GM18868 (cell line): ENCODE data around the gene NCS1.

Experiments used
- ATAC-seq: cut with Tn5 transposase; IDR thresholded peaks from one replicate; pipeline ENCODE4 v1.9.1; 2021; ENCODE audit warnings: mild to moderate bottlenecking, moderate library complexity; ENCODE audit not compliant: unreplicated experiment

The NCS1 gene

DNA sequence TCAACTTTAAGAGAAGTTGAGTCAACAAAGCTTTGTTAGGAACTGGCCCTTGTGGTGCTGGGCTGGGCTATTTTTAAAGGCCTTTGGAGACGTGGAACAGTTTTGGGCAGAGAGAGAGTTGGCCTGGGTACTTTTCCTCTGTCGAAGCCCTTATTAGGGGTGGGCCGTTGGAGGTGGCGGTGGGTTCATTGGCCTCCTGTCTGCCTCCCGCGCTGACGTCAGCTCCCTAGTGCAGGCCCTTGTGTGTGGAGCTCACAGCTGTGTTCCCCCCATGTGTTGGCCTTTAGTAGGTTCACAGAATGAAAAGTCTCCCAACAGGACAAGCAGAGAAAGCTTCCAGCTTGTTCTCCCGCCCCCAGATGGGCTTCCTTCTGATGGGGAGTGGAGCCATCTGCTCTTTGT lies 2.7 kb downstream of the NCS1 start:
- ATAC-seq, result no peak

DNA sequence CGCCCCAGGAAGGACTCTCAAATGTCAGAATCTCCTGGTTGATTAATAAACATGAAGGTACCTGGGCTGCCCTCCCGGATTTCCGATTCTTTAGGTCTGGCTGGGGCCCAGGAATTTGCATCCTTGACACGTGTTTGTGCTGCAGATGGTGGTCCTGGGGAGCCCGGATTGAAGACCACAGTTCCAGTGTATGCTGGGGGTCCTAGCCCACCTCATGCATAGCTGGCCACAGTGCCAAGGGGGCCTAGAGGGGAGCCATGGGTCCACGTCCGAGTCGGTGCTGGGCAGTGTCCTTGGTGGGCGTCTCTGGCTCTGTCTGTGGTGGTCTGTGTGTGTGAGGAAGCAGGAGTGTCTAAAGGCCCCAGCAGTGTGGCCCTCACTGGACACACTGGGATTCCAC lies 3.2 kb downstream of the NCS1 start:
- ATAC-seq, result no peak

DNA sequence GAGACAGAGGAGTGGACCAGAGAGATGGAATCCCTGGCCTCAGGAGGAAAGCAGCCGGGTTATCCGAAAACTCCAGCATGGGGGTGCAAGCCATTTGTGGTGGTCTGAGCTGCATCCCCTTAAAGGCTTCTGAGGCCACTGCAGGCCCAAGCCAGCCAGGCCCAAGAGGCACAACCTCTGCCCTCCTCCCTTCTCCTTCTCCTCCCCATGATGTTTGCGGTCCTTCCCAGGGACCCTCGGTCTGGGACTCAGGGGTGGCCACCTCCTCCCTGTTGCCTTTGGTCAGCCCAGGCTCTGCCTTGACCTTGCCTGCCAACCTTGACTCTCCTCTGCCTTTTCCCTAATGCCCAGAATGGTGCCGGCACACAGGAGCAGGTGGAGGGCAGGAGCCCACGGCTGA lies 4.6 kb downstream of the NCS1 start:
- ATAC-seq, result no peak

DNA sequence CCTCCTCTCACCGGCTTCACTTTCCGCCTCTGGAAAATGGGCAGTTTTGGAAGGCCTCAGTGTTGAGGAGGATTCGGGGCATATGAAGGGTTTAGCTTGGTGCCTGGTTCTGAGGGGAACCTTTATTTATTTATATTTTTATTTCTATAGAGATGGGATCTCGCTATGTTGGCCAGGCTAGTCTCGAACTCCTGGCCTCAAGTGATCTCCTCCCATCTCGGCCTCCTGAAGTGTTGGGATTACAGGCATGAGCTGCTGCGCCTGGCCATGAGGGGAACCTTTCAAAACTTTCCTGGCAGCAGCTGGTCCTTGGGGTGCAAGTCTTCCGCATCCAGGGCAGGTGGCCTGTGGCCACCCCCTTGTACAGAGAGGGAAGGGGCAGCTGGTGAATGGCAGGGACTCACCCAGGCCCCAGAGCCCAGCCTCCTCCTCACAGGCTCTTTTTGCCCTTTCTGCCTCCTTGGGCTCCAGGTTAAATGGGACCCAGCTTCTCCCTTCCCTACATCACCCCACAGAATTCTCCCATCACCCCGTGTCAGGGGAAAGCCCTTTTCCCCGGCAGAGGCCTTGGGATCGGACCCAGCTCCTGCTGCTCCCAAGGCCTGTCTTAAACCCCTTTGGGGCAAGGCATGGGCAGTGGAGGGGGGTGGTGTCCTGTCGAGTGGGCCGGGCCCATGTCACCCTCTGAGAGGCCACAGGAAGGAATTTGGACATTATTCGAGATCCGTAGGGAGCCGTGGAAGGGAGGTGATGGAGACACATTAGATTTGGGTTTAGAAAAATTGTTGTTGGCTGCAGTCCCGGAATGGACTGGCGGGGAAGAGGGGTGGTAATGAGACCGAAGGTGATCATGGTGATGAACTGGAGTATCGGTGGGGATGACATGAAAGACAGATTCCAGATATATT lies 5.9 kb downstream of the NCS1 start:
- no peak for ATAC-seq

DNA sequence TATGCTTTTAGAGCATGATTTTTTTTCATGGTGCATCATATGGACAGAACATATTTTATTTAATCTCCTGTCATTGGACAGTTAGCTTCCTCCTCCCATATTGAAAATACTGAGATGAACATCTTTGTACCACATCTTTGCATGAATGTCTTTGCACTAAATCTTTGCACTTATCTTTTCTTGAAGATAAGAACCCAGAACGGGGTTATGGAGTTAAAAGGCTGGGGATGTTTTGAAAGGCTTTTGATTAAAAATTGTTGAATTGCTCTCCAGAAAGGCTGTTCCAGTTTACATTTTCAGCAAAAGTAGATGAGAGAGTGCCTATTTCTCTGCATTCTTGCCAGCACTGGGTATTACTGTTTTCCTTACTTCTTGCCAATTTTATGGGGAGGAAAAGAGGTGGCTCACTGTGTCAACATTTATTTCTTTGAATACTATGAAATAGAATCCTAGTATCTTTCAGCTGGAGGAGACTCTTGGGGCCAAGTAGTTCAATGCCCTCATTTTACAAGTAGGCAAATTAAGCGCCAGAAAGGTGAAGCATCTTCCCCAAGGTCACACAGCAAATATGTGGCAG lies 7.2 kb downstream of the NCS1 start:
- ATAC-seq, result no peak

DNA sequence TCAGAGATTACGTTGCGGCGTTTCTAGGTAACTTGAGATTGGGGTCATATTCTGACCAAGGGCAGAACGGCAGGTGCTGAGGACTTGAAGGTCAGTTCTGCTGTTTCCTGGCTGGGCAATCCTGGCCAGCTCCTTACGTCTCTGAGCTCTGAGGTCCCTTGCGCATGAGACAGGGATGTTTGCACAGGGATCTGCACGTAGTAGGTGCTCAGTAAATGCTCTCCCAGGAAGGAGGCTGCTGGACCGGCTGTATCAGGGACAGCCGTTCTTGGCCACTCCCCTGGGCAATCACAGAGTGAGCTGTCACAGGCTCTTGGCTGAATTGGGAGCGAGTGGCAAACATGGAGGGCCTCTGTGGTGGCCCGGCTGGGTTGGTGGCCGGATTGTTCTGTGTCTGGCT lies 8.3 kb downstream of the NCS1 start:
- no peak for ATAC-seq

DNA sequence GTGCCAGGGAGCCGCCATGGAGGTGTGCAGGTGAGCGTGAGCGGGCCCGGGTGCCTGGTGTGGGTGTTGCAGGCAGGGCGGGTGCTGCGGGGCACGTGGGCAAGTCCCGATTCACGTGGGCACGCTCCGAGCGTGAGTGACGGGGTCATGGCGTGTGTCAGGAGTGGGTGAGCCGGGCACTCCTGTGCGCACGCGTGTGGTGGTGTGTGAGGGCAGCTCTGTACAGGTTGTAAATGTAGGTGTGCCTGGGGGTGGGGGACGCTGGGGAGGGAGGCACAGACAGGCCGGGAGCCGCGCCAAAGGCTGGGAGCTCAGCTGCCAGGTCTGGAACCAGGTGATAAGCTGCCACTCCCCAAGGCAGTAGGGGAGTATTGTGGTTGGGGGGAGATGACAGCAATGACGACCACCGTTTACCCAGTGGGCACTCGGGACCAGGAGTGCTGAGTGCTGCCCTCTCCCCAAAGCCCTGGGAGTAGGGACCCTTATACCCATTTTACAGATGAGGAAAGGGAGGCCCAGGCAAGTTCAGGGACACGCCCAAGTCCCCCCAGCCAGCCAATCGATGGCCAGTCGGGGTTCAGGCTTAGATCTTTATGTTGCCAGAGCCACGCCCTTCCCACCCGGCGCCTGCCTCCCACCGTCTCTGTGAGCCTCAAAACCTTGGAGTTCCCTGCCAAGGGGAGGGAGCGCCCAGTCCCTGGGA lies 9.6 kb downstream of the NCS1 start:
- no peak for ATAC-seq

DNA sequence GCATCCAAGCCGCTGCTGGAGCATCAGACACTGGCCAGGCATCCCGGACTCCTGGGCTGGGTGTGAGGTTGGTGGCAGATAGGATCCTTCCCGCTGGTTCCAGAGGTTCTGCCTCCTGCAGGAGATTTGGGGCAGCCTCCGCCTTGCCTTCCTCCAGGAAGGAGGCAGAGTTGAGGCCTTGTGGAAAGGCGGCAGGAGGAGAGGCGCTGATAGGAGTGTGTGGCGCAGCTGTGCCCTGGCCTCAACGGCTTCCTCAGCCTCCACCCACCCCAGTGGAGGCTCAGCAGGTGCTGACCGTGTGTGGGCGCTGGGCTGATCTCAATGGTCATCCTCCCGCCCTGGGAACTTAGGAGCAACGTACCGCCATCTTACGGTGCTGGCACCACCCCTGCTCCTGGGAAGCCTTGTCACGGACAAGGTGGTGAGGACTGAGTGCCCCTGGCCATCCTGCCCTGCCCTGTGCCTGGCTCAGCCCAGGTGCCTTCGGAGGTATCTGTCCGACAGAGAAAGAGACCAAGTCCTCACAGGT lies 10.2 kb downstream of the NCS1 start:
- no peak for ATAC-seq

DNA sequence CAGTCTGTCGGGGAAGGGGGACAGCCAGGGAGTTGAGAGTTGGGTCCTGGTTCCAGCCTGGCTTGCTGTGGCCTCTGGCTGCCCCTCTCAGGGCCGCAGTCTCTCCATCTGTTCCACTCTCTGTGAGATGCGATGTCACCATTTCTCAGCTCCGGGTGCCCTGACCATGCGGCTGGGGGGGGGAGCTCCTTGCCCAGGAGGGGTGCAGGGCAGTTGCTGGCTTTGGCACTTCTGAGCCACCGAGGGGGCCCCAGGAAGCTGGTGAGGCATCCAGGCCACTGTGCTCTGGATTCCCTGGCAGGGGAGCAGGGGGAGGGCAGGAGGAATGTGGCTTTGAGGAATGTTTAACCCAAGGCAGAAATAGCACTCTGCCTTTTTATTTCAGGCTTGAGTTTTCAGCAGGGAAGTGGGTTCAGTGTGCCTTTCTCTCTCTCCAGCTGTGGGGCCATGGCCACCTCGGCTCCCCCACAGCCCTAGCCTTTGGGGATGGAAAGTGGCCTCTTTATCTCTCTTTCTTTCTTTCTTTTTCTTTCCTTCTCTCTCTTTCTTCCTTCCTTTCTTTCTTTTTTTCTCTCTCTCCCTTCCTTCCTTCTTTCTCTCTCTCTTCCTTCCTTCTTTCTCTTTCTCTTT lies 11.0 kb downstream of the NCS1 start:
- no peak for ATAC-seq

DNA sequence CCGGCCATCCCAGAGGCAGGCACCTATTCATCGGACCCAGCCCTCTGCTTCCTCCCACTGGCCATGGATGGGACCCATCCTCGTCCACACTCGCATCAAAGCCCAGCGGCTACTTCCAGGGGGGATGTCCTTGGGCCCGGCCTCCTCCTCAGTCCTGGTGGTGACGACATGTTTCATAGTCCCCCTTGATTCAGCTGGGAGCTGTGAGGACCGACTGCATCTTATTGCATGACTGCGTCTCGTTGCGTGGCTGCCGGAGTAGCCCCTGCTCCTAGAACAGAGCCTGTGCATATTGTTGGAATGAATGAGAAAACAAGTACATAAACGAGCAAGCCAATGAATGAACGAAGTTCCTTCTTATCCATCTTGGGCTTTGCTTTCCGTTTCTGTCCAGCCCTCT lies 12.8 kb downstream of the NCS1 start:
- ATAC-seq, result no peak

DNA sequence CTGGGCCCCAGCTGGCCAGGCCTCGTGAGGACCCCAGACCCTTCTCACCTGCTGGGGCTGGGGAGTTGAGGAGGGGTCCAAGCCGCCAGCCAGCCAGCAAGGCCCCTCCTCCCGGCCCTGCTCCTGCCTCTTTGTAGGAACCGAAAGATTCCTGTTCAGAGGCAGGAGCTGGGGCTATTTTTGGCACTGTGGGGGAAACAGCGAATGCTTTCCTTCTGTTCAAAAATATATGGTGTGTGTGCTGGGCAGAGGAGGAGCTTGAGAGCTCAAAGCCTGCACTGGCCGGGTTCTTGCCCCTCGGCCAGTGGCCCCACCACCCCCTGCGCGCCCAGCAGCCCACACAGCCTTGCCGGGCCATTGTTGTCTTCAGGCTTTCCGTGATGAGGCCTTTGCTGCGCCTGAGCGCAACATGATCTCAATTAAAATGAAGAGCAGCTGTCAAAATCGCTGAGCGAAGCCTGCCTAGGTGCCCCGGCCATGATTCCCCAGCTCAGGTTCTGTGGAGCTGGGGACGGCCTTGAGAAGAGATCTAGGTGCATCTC lies 13.4 kb downstream of the NCS1 start:
- ATAC-seq, result no peak

DNA sequence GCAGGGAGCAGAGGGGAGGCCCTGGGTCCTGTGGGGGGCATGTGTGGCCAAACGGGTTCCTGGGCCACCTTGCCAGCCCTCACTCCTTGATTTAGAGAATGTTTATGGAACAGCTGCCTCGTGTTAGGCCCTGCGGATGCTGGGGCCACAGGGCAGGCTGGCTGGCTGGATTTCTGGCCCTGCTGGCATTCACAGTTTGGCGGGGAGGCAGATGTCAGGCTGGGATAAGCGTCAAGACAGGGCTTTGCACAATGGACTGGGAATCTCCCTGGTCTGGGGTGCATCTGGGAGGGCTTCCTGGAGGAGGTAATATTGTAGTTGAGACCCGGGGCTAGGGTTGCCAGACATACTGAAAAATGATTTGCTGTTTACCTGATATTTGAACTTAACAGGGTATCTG lies 13.8 kb downstream of the NCS1 start:
- ATAC-seq, result no peak

DNA sequence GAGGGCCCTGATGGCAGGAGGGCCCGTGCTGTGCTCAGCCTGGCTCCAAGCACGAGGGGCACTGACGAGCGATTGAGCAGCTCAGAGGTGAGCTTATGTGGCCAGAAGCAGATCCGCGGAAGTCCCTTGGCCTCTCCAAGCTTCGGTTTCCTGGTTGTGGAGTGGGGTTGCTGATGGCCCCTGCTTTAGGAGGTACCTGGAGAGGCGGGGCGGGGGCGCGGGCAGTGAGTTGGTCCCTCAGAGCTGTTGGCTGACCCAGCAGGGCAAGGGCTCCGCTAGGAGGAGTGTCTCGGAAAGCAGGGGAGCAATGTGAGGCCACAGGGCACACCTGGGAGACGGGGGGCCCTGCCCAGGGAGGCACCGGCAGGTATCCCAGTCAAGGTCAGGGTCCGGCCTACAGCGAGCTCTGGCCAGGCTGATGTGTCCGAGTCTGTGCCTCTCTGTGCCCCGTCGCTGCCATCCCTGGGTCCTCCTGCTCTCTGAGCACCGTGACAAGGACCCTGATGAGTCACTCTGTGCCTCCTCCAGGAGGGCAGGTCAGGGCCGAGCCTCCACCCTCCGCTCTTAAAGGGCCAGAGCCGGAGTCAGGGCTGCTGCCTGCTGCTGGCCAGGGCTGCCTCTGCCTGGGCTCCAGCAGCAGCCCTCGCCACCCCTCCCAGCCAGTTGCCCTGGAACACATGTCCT lies 14.8 kb downstream of the NCS1 start:
- ATAC-seq, result no peak

DNA sequence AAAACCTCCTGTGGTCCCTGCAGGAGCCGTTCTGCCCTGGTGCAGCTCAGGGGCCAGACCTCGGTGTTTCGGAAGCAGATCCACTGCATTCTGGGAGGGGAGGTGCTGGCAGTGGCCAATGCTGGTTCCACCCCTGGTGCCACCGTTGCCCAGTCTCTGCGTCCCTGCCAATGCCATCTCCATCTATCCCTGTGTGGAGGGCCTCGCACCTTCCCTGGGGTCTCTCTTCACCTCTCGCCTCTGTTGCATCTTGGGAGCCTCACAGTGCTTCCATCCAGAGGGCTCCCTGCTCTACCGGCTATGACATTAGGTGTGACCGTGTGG lies 15.3 kb downstream of the NCS1 start:
- no peak for ATAC-seq

DNA sequence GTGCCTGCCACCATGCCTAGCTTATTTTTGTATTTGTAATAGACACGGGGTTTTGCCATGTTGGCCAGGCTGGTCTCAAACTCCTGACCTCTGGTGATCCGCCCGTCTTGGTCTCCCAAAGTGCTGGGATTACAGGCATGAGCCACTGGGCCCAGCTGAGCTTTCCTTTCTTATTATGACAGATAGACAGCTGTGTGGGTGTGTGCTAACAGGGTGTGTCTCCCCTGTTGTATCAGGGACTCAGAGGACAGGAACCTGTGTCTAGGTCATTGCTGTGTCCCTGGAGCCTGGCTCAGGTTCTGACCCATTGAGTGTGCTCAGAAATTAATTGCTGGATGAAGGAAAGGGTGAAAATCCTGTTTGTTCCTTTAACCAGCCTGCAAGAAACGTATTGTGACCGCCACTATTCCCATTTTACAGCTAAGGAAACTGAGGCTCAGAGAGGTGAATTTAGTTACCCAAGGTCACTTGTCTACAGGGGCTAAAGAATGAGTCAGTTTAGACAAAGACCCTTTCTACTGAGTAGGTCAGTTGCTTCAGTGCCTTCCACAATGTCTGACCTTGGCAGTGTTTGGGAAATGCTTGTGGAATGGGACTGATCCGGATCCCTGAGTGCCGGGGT lies 16.8 kb downstream of the NCS1 start:
- no peak for ATAC-seq

DNA sequence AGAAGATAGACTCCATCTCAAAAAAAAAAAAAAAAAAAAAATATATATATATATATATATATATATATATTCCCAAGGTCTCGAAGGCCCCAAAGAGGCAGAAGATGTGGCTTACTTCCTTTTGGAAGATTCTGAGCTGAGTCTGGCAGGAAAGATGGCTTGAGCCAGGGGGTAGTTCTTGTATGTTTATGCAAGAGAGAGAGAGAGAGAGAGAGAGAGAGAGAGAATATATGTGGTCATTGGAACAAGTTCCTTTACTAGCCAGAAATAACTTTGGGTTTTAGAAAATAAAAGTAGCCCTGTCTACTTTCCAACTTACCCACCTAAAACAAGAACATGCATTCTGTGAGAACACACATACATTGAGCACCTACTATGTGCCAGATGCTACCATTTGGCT lies 17.6 kb downstream of the NCS1 start:
- no peak for ATAC-seq

DNA sequence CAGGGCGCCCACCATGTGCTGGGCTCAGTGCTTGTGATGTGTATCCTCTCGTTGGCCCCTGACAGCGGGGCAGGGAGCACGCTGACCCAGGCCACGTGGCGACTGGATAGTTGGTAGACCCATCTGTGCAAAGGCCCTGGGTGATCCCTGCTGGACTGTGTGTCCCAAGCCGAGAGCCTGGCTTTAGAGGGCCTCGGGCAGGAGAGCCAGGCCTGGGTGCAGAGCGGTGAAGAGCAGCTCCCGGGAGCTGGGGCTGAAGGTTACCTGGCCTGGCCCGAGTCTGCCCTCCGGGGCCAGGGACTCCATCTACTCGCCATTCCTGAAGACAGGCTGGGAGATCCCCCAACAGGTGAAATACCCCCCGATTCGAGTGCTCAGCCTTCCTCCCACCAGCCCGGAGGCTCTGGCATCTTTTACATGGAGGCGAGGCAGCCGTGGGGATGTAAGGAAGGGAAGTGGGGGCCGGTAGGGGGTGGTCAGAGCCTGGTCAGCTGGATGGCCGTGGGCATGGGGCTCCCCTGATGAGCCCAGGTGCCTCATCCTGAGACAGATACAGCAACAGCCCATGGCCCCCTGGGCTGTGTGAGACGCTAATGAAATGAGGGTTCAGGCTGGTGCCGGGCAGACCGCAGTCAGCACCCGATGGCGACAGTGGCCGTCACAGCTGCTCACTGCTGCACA lies 19.0 kb downstream of the NCS1 start:
- ATAC-seq, result no peak

DNA sequence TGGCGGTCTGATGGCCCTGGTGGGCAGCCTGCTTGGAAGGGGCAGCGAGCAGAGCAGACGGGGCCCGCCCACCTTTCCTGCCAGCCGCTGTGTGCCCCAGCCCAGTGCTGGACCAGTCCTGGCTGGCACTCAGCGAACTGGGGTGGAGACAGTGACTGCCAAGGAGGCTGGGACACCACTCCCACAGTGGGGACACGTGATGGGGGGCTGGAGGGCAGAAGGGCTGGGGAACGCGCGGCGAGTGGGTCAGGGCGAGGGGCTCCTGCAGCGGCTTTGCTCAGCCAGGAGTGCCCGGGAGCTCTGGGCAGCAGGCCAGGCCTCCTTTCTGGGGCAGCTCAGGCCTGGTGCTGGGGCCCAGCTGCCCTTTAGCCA lies 19.5 kb downstream of the NCS1 start:
- ATAC-seq, result no peak

DNA sequence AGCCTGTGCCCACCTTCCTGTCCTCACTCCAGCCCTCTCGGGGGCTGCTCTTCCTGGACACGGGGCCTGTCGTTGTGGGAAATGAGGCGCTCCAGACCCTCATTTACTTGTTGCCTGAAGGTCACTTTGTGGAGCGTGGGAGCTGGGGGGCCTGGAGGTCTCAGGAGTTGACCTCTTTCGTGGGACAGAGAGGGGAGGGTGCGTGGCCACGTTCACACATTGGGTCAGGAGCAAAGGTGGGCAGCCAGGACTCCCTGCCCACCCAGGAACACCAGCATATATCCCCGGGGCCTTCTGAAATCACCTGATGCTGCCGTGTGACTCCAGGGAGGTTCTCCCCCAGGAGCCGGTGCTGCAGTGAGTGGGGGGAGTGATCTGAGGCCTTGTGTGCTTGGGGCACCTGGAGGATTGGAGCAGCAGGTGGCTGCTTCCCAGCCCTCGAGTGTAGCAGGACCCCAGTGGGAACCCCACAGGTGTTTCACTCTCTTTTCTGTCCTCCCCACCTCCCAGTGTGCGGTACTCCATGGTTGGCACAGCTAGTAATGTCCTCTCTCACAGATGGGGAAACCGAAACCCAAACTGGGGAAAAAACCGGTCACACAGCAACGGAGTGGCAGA lies 20.3 kb downstream of the NCS1 start:
- ATAC-seq, result no peak
